Subcutaneous abdominal adipose tissue (tissue), 5 donors: ENCODE measurements around the gene NCR2.
A peak's percentile ranks its signal among the peaks of the same experiment; 100 is the strongest.
"Not testable (repeated sequence)": the region's sequence is repeated elsewhere in the genome, so short reads cannot be mapped to it uniquely, and the experiment has no call there.

Experiments
- H3K27ac ChIP-seq: one replicate; pipeline ENCODE4 v1.7.0; 2013; ENCODE audit warnings: low read depth, mild to moderate bottlenecking, inconsistent platforms, low read length, moderate library complexity
- H3K27me3 ChIP-seq, 5 donors: one replicate each; pipeline ENCODE4 v1.7.0; 2013; ENCODE audit warnings: low read length in 5 of 5, inconsistent platforms in 1 of 5; ENCODE audit not compliant: control insufficient read depth in 5 of 5, insufficient read depth in 4 of 5
- H3K36me3 ChIP-seq, 5 donors: one replicate each; pipeline ENCODE4 v1.7.0; 2013; ENCODE audit warnings: low read length in 5 of 5; ENCODE audit not compliant: control insufficient read depth in 5 of 5, insufficient read depth in 5 of 5
- H3K4me1 ChIP-seq, 5 donors: one replicate each; pipeline ENCODE4 v1.7.0; 2013; ENCODE audit warnings: low read length in 5 of 5, mild to moderate bottlenecking in 3 of 5, moderate library complexity in 1 of 5; ENCODE audit not compliant: control insufficient read depth in 5 of 5, insufficient read depth in 5 of 5
- H3K4me3 ChIP-seq, 5 donors: one replicate each; pipeline ENCODE4 v1.7.0; 2013; ENCODE audit warnings: low read length in 5 of 5, low read depth in 1 of 5
- H3K9ac ChIP-seq, 5 donors: one replicate each; pipeline ENCODE4 v1.7.0; 2013; ENCODE audit warnings: low read length in 5 of 5, mild to moderate bottlenecking in 4 of 5, moderate library complexity in 3 of 5
- H3K9me3 ChIP-seq, 5 donors: one replicate each; pipeline ENCODE4 v1.7.0; 2013; ENCODE audit warnings: low read length in 5 of 5; ENCODE audit not compliant: control insufficient read depth in 5 of 5
- donor health status: healthy.
- donor health status: healthy.
- donor health status: healthy.
- donor health status: healthy.
- donor health status: healthy.

NCR2 gene, protein sequence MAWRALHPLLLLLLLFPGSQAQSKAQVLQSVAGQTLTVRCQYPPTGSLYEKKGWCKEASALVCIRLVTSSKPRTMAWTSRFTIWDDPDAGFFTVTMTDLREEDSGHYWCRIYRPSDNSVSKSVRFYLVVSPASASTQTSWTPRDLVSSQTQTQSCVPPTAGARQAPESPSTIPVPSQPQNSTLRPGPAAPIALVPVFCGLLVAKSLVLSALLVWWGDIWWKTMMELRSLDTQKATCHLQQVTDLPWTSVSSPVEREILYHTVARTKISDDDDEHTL

DNA sequence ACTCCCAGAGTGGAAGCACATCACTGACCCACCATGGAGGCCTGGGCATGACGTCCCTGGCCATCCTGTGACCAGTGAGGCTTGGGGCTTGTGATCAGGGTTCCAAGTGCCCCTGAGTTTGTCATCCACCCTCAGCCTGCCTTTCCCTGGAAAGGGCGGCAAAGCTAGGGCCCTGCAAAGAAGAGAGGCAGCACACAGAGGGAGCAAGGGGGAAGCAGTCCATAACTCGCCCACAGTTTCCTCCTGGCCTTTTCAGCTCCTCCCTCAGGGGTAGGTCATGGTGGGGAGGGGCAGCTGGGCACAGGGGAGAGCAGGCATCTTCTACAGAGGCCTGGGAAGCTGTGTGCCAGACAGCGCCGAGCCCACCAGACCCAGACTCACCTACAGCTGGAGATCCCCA, at the start of gene NCR2:
Gene NCR2 (plus strand): TSS at position 313 of the 400 bp plus-strand sequence. CDS start 269 bp downstream, outside the sequence.
- no peak within 1 kb of the TSS for H3K27ac ChIP-seq
- peaks cover 5 to 15% (median 11%) of the 10 kb centered on the region in 5 donors for H3K27me3 ChIP-seq
- no peaks in the 10 kb centered on the region for H3K9me3 ChIP-seq
- no peak within 1 kb of the TSS for H3K4me3 ChIP-seq
- H3K36me3 ChIP-seq = no peaks in the 10 kb centered on the region
- H3K9ac ChIP-seq = no peak within 1 kb of the TSS
- H3K4me1 ChIP-seq = peaks cover 0 to 7% (median 0%) of the 10 kb centered on the region in 5 donors

GRCh38 chr6:41286544-41287346, 48.7 kb upstream of the NCR2 start, which contains the start of gene TREM1:
Gene TREM1 (minus strand): TSS chr6:41286682. CDS start chr6:41286655, 27 bp downstream.
- Histone ChIP-seq H3K27ac (no peak within 1 kb of the TSS), H3K27me3 (peaks cover 0 to 4% (median 0%) of the 10 kb centered on the region in 5 donors), H3K9me3 (no peaks in the 10 kb centered on the region), H3K4me3 (peak within 1 kb of the TSS in 2 of 5 donors; percentile 24 to 46), H3K36me3 (no peaks in the 10 kb centered on the region), H3K9ac (peak within 1 kb of the TSS in 1 of 5 donors; percentile 12), H3K4me1 (peaks cover 0 to 12% (median 3%) of the 10 kb centered on the region in 5 donors)

GRCh38 chr6:41288030-41288753, 47.2 kb upstream of the NCR2 start:
- peaks cover 0 to 3% (median 0%) of the 10 kb centered on the region in 5 donors for H3K27me3 ChIP-seq
- no peaks in the 10 kb centered on the region for H3K9me3 ChIP-seq
- peaks cover 0 to 12% (median 3%) of the 10 kb centered on the region in 5 donors for H3K4me1 ChIP-seq
- no peaks in the 10 kb centered on the region for H3K36me3 ChIP-seq
- no peak overlapping the region for H3K9ac ChIP-seq
- H3K4me3 ChIP-seq = no peak overlapping the region
- H3K27ac ChIP-seq = no peak overlapping the region

DNA sequence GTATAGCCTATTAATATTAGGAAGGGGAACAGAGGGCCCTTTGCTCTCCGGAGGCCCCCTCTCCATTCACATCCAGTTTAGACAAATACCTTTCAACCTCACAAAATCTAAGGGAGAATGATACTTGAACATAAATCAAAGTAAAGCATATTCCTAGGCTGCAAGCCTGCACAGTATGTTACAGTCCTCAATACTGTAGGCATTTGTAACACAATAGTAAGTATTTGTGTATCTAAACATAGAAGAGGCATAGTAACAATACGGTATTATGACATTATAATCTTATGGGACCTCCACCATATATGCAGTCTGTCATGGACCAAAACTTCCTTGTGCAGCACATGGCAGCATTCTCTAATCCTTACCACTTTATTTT, 46.7 kb upstream of the NCR2 start:
- H3K4me3 ChIP-seq = no peak overlapping the region
- no peaks in the 10 kb centered on the region for H3K9me3 ChIP-seq
- no peak overlapping the region for H3K27ac ChIP-seq
- no peak overlapping the region for H3K9ac ChIP-seq
- peaks cover 0 to 3% (median 0%) of the 10 kb centered on the region in 5 donors for H3K27me3 ChIP-seq
- peaks cover 0 to 12% (median 3%) of the 10 kb centered on the region in 5 donors for H3K4me1 ChIP-seq
- H3K36me3 ChIP-seq = no peaks in the 10 kb centered on the region

DNA sequence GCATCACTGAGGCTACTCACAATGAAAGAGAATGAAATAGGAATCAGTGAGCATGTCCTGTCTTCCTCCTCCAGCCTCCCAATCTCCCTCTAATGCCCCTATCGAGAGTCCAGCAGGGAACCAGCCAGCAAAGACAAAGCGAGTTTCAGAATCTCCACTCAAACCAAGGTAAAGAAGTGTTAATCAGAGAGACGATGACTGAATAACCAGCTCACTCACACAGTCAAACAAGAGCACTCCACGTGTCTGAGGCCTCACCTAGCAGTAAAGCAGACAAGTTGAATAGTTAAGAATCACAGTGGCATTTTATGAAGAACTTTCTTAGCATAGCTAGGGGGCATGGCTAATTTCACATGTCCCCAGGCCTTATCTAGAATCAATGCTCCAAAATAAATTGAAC, 45.6 kb upstream of the NCR2 start:
- peaks cover 0 to 7% (median 3%) of the 10 kb centered on the region in 5 donors for H3K4me1 ChIP-seq
- no peaks in the 10 kb centered on the region for H3K9me3 ChIP-seq

DNA sequence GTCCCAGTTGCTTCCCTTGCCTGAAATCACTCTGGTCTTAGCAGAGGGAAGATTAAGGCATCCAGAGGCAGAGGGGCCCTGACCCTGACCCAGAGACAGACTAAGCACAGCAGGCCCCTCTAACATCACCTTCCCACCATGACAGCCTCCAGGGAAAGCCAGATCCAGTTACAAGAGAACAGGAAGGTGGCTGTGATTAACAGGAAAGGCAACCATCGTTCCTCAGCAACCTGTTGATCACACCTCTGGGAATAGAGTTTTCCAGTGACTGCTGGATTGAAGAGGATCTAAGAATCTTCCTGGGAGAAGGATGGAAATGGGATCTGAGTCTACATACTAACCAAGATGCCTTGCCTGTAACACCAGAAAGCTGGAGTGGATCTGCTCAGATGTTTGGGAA, 43.7 kb upstream of the NCR2 start:
- no peak overlapping the region for H3K4me3 ChIP-seq
- H3K36me3 ChIP-seq = no peaks in the 10 kb centered on the region
- no peak overlapping the region for H3K9ac ChIP-seq
- H3K27ac ChIP-seq = no peak overlapping the region
- H3K4me1 ChIP-seq = peaks cover 0 to 6% (median 0%) of the 10 kb centered on the region in 5 donors
- no peaks in the 10 kb centered on the region for H3K9me3 ChIP-seq
- H3K27me3 ChIP-seq = peaks cover 0 to 8% (median 0%) of the 10 kb centered on the region in 5 donors

More for the DNA sequence above, 45.6 kb upstream of the NCR2 start:
- no peaks in the 10 kb centered on the region for H3K36me3 ChIP-seq
- peaks cover 0 to 9% (median 0%) of the 10 kb centered on the region in 5 donors for H3K27me3 ChIP-seq
- no peak overlapping the region for H3K27ac ChIP-seq
- no peak overlapping the region for H3K9ac ChIP-seq
- H3K4me3 ChIP-seq = no peak overlapping the region

DNA sequence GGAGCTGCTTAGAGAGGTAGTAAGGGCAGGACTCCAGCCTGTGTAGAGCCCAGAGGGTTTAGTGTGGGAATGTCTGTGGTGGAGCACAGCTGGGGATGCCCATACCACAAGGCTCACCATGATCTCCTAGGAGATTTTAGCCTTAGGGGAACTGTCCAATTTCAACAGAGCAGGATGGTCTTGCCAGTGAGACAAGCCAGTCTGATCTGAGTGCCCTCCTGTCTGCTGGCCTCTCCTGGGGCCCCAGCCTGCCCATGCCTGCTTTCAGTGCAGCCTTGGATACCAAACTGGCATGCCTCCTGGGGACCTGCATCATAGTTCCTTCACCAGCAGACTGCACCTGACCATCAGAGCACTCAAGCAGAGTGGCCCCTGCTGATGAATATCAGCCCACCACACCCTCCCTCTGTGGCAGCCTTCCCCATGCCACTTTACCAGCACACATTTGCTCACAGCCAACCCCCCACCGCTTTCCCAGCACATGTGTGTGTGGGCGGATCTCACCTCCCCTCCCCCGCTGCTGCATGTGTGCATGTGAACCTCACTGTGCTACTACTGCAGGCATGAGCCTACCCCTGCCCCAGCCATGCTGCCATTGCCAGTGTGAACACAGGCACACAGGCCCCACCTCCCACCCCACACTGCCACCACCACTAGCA, 41.1 kb upstream of the NCR2 start:
- Histone ChIP-seq H3K9me3 (no peaks in the 10 kb centered on the region), H3K9ac (no peak overlapping the region), H3K4me1 (no peaks in the 10 kb centered on the region), H3K27ac (no peak overlapping the region), H3K4me3 (no peak overlapping the region), H3K27me3 (peaks cover 0 to 8% (median 0%) of the 10 kb centered on the region in 5 donors), H3K36me3 (no peaks in the 10 kb centered on the region)

DNA sequence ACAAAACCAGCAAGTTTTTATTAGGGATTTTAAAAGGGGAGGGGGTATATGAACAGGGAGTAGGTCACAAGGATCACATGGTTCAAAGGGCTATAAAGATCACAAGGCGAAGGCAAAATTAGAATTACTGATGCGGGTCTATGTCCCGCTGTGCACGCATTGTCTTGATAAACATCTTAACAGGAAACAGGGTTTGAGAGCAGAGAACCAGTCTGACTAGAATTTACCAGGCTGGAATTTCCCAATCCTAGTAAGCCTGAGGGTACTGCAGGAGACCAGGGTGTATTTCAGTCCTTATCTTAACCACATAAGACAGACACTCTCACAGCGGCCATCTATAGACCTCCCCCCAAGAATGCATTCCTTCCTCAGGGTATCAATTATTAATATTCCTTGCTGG, 38.2 kb upstream of the NCR2 start:
- H3K4me1 ChIP-seq, H3K9ac ChIP-seq, H3K4me3 ChIP-seq, H3K36me3 ChIP-seq, H3K27ac ChIP-seq, H3K9me3 ChIP-seq, H3K27me3 ChIP-seq: not testable (repeated sequence)

GRCh38 chr6:41298785-41299502, 36.5 kb upstream of the NCR2 start:
- Histone ChIP-seq H3K4me3 (no peak overlapping the region), H3K36me3 (no peaks in the 10 kb centered on the region), H3K27ac (no peak overlapping the region), H3K4me1 (no peaks in the 10 kb centered on the region), H3K9me3 (peaks cover 0 to 4% (median 0%) of the 10 kb centered on the region in 5 donors), H3K27me3 (peaks cover 0 to 6% (median 0%) of the 10 kb centered on the region in 5 donors), H3K9ac (no peak overlapping the region)
